DMS53 (cell line): Measurements from ENCODE around the gene PPP2R2B.
A peak's percentile ranks its signal among the peaks of the same experiment; 100 is the strongest.
"Not testable (repeated sequence)": the region's sequence is repeated elsewhere in the genome, so short reads cannot be mapped to it uniquely, and the experiment has no call there.

Experiments used
- DNase-seq: peaks from one replicate; lab custom pipeline; 2025; lab: John Stamatoyannopoulos, UW

PPP2R2B gene

DNA sequence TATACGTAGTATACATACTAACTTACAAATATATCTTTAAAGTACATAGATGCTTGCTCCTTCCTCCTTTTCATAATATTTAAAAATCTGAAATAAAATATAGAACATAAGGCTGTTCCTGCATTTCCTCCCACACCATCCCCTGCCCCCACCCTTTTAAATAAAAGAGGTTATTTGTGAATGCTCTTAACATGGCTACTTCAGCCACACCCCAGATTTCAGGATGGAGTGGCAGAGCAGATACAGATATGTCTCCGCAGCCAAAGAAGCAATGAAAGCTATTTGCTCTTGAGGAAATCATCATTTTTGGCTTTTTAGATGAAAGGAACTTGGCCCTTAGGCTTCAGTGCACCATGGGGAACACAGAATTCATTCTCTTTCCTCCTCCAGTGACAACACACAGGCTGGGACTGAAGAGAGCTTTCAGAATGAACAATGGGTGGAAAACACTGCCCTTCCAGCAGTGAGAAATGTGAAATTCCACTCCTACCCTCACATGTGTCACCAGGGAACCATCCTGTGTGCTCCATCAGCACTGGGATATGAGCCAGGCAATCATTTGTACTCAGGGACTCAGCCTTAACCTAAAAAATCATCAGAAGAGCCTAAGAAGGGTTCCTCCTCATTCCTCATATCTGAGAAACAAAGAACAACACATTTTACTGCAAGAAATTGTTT is 134.3 kb downstream of the PPP2R2B start:
- no peak for DNase-seq

DNA sequence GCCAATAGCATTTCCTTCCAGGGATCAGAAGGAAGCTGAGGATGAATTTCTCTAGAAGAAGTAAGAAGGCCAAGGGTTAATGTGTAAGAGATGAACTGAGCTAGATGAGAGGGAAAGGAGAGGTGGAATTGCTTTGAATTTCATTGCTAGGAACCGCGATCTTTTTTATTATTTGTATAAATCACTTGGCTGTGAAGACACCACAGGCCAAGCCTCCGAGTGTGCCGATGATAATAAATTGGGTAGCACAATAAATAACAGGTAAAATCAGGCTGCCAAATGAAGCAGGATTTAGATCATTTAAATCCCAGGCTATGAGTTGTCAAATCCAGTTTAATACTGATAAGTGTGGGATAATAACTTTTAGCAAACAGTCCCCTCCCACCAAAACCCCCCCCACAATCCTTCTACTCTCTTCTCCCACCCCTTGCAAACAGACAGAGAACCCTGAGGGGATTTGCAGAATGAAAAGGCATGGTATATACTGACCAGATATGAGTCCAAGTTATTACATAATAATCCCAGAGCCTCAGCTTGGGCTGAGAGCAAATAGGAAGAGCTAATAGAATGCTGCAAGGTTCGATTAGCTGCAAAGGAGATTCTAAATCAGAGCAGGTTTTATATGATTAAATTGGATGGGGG is 143.5 kb downstream of the PPP2R2B start:
- no peak for DNase-seq

GRCh38 chr5:146732962-146733361 is 145.6 kb downstream of the PPP2R2B start:
- DNase-seq = no peak

DNA sequence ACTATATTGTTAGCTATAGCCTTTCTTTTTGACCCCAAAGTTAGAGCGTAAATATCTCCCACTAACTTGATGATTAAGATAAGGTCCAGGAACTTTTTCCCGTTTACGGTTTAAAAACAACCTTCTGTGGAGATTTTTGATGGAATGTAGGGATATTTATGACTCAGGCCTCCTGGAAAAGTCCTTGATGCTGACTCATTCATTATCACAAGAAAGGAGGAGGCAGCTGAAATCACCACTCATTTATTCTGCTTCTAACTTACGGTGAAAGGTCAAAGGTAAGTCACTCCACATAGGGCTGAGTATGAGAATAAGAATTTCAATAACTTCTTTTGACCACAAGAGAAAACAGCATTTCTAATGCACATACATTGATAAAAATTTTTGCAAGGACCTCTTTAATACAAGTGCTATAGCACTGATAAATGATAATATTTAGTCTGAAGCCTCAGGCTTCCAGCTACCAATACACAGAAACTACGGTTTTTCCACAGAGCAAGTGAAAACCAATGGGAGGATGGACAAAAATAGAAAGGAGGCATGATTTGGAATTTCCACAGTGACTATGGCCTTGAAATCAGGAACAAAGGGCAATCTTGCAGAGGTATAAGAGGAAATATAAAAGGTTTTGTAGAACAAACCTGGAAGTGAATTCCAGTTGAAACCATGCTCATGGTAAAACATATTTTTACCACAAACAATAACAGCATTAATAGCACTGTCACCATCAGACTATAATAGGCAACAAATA is 146.5 kb downstream of the PPP2R2B start:
- DNase-seq = peak; percentile 7

GRCh38 chr5:146728746-146729145 is 149.8 kb downstream of the PPP2R2B start:
- not testable (repeated sequence) for DNase-seq

DNA sequence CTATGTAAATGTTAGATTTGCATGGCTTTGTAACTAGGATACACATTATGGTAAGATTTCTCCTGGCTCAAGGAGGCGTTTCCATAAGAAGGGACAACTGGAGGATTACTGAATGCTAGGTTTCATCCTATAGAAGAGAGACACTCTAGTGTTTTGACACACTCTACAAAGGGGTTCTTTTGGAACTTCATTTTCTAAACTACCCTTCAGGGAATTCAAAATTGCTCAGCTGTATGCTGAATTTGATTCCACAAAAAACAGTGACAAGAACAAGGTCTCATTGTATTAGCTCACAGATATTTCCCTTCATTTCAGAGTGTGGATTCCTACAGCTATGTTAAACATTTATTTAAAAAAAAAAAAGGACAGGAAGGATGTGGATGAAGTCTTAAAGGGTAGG is 151.7 kb downstream of the PPP2R2B start:
- DNase-seq = no peak

DNA sequence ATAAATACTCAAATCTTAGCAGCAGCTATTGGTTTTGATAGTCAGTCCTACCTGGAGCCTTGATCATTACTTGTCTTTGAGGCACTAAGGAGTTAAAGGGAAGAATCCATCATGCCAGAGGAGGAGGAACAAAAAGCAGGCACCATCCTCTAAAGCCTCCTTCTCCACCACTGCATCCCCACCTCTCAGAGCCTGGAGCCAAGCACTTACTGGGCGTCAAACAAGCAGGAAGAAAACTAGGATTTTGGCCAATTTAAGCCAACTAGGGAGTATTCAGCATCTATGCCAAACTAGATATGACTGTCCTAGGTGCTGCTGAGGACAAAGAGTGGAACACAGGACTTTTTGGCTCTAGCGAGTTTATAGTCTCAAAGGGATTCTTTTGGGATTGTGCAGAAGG is 152.5 kb downstream of the PPP2R2B start:
- DNase-seq = no peak

GRCh38 chr5:146725025-146725424 is 153.5 kb downstream of the PPP2R2B start:
- DNase-seq = no peak

DNA sequence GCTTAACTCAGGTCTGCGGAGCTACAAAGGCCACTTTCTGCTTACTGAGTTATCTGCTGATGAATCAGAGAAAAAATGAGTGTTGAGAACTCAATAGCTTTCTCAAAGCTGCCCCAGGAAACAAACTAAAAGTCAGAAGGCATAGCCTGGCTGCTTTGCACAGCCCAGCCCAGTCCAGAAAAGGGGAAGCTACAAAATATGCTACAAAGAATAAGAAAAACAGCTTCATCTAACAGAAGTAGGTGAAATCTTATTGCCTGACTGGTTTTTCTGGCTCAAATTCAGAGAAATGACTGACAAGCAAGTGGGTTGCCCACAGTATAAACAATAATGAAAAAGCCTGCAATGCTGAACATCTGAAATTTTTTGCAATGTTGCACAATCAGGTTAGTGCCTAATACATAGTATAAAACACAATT is 156.2 kb downstream of the PPP2R2B start:
- no peak for DNase-seq

GRCh38 chr5:146721073-146721815 is 157.3 kb downstream of the PPP2R2B start:
- no peak for DNase-seq

DNA sequence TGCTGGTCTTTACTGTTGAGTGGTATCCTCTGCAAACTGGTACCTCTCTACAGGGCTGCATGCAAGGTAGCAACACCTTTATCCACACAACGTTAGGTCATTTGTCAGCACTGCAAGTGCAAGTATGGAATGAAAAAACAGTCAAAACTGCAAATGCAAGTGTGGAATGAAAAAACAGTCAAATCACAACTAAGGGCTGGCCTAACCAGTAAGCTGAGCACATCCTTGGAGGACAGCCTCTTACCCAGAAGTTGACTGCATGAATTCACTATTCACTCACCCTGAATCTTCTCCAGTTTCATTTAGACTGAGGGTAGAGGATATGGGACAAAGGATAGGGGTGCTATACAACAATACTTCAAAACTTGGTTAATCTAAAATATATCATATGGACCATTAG is 158.4 kb downstream of the PPP2R2B start:
- DNase-seq = no peak

DNA sequence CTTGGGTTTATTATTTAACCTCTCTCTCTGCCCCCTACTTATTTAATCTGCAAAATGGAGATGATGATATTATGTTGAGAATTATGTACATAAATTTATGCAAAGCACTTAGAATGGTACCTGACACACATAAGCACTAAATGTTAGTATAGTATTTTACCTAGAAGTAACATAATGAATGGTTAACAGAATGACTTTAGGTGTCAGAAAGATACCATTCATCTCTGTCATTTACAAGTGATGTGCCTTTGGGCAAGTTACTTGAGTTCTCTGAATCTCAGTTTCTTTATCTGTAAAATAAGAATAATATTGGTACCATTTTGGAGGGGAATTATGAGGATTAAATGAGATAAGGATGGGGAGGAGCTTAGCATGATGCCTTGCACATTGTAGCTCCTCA is 159.4 kb downstream of the PPP2R2B start:
- DNase-seq = no peak

DNA sequence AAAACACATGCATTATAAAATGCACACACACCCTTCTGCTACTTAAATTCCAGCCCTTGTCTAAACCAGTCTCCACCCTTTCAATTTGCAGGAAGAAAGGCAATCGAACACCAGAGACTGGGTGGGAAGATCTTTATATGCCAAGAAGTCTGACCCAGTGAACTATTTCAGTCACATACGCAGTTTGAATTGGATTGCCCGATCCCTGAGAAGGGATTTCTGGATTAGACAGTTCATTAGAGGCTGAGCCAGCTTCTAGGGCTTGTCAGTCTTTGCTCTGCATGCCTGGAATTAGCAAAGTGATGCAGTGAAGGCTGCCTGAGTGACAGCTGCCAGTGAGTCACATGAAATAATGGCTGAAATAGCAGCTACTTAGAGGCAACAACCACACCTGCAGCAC is 159.9 kb downstream of the PPP2R2B start:
- no peak for DNase-seq

GRCh38 chr5:146717951-146718350 is 160.6 kb downstream of the PPP2R2B start:
- DNase-seq = no peak

GRCh38 chr5:146716636-146717035 is 161.9 kb downstream of the PPP2R2B start:
- no peak for DNase-seq

- no peak for DNase-seq
Observed at GRCh38 chr5:146710348-146710747, 168.2 kb downstream of the PPP2R2B start.

DNA sequence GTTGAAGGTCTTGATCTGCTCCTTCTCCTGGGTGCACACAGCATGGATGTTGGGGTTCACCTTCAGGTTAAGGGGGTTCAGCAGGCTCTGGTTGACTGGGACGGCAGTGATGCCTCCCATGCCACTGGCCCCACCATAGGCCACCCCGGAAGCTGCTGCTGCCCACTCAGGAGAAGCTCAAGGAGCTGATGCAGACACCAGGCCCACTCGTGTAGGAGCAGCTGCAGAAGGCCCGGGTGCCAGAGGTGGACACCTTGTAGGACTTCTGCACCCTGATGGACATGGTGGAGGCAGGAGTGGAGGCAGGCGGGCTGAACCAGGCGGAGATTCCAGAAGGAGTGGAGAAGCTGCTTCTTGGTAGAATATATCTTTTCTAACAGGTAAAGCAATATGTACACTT is 171.2 kb downstream of the PPP2R2B start:
- no peak for DNase-seq

GRCh38 chr5:146706321-146706972 is 172.1 kb downstream of the PPP2R2B start:
- peak; percentile 16 for DNase-seq

DNA sequence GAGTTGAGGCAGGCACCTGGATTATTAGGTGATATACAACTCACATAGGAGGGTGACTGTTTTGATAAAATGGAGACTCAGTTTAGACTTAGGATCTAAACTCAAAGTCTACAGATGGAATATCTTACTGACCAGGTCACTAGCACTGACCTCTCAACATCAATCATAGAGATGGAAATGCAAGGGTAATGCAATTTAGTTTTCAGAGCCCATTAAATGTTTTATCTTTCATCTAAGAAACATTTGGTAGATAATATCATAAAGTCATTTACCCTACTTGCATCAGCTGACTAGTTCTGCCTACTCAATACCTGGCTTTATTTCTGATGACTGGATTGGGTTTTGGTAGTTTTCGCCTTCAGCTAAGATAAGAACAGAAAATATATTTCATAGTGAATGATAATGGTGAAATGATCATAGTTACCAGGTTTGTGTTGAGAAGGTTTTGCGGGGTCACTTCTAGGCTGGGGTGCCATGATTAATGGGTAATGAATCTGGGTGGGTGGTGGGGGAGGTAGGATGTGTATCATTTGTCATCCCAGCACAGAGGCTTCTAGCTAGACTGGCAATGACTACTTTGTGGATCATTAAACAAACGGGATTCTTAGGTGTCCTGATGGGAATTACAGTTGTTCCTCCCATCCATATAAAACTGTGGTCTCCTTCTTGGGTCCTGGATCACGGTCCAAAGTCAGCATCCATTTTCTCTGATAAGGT is 173.4 kb downstream of the PPP2R2B start:
- no peak for DNase-seq

DNA sequence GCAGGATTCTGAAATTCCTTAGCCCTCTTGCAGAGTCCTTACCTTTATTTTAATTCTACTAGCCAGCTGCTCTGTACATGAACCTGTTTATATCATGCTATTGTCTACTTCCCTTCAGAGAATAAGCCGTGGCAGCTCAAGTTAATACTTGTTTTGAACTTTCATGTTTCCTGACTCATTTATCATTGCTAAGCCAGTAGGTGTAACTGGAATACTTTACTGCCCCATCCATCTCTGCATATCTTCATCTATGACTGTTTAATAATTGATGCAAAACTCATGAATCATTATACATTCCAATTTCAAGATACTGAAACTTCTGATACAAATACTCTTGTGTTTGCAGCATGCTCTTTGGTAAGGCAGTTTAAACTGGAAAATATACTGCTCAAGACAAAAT is 174.7 kb downstream of the PPP2R2B start:
- DNase-seq = no peak

DNA sequence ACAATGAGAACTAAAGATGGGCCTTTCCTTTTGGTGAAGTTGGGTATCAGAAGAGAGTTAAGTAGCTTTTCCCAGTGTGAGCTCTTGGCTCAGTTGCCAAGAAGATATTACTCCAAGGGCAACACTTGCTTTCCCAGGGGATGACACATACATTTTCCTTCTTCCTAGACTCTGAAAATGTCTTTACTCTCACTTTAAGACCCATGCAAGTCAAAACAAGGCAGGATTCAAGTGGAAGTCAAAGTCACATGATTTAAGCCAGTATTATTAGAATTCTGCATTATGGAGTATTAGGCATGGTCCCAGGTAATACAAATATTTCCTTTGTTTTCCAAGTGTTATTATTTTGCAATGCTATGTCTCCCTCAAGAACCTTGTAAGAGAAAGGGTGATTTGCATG is 175.1 kb downstream of the PPP2R2B start:
- DNase-seq = no peak
